HepG2 (cell line): ENCODE data around the gene KIF13A. TPM values are rescaled to one million over a fixed set of nuclear protein-coding genes. Genes with fewer than 3 reads are reported as not detected.
A peak's percentile ranks its signal among the peaks of the same experiment; 100 is the strongest.

ENCODE experiments used
- ATAC-seq: fragments of 200-7000 bp; cut with Tn5 transposase; 3 replicates; pipeline ENCODE4 v1.9.1; 2020; ENCODE audit warnings: mild to moderate bottlenecking, moderate library complexity
- BruUV-seq: library from RNA; stranded (reverse); fragments of 400-500 nt; replicated peaks from 2 replicates; lab custom pipeline; 2021; lab: Mats Ljungman, UMichigan
- CTCF ChIA-PET: fragments of 300-600 bp; formaldehyde crosslinking; extraction: SDS; loops from one replicate; lab custom pipeline; 2021; ENCODE audit warnings: low total read pairs, inconsistent platforms, low intra/inter-chr PET ratio; lab: Yijun Ruan, JAX
- POLR2A ChIA-PET: fragments of 350-600 bp; sonication (Branson Sonifier 250); formaldehyde crosslinking; loops from one replicate; lab custom pipeline; 2020; ENCODE audit warnings: antibody characterized with exemption, inconsistent platforms; lab: Yijun Ruan, JAX
- DNase-seq: peaks from one replicate; pipeline ENCODE4 v3.0.0-alpha.2; 2015; ENCODE audit warnings: low spot score
- FAIRE-seq: peaks from 3 replicates; lab custom pipeline; 2011; peaks lifted over from hg19 to GRCh38; lab: Jason Lieb, UNC
- H2AFZ ChIP-seq: one replicate; pipeline ENCODE4 v1.6.1; 2011; ENCODE audit warnings: low read length, inconsistent platforms
- H3K27ac ChIP-seq: fragments of 300-600 bp; 3 replicates; pipeline ENCODE4 v1.8.0; 2011; ENCODE audit warnings: mixed run types, mild to moderate bottlenecking, mixed read lengths, low read length, inconsistent platforms; ENCODE audit not compliant: insufficient read depth; ENCODE audit errors: extremely low read length
- H3K27me3 ChIP-seq, 2 experiments: fragments of 200-600 bp in 1 of 2; 2 replicates in 1 of 2; 3 replicates in 1 of 2; pipeline versions ENCODE4 v1.6.0 to v1.8.0; 2011; ENCODE audit warnings: low read length in 2 of 2, mild to moderate bottlenecking in 2 of 2, moderate library complexity in 2 of 2, inconsistent platforms in 1 of 2; ENCODE audit not compliant: insufficient read depth in 2 of 2, control insufficient read depth in 1 of 2
- H3K36me3 ChIP-seq, 2 experiments: fragments of 200-600 bp in 1 of 2; replicated peaks in 1 of 2; 2 replicates in 1 of 2; 3 replicates in 1 of 2; pipeline versions ENCODE4 v1.5.1 to v1.8.0; 2011; ENCODE audit warnings: low read length in 2 of 2, inconsistent platforms in 1 of 2; ENCODE audit not compliant: insufficient read depth in 2 of 2, control insufficient read depth in 1 of 2
- H3K4me1 ChIP-seq: 2 replicates; pipeline ENCODE4 v1.5.1; 2012; ENCODE audit warnings: low read length, inconsistent platforms; ENCODE audit not compliant: insufficient read depth
- H3K4me2 ChIP-seq: 2 replicates; pipeline ENCODE4 v1.6.0; 2011; ENCODE audit warnings: low read depth, low read length, inconsistent platforms
- H3K4me3 ChIP-seq, 3 experiments: fragments of 200-600 bp in 1 of 3; sonication (generic), shearing (Covaris generic) in 1 of 3; replicated peaks in 1 of 3; 2 replicates each; pipeline ENCODE4 v1.5.1; 2011 to 2016; ENCODE audit warnings: low read length in 3 of 3, inconsistent platforms in 2 of 3, low read depth in 2 of 3, mild to moderate bottlenecking in 2 of 3, control low read depth in 1 of 3, mixed read lengths in 1 of 3; ENCODE audit not compliant: insufficient read depth in 1 of 3
- H3K79me2 ChIP-seq: one replicate; pipeline ENCODE4 v1.6.1; 2011; ENCODE audit warnings: low read length, inconsistent platforms; ENCODE audit not compliant: insufficient read depth
- H3K9ac ChIP-seq: 2 replicates; pipeline ENCODE4 v1.6.0; 2011; ENCODE audit warnings: mild to moderate bottlenecking, low read depth, low read length, inconsistent platforms; ENCODE audit not compliant: insufficient read depth
- H3K9me3 ChIP-seq: 2 replicates; pipeline ENCODE4 v1.5.1; 2012; ENCODE audit warnings: mild to moderate bottlenecking, low read length
- H4K20me1 ChIP-seq: 2 replicates; pipeline ENCODE4 v1.6.0; 2011; ENCODE audit warnings: inconsistent platforms, mild to moderate bottlenecking, low read length, moderate library complexity; ENCODE audit not compliant: insufficient read depth
- FOSL2 ChIP-seq: sonication (generic); formaldehyde crosslinking; IDR thresholded peaks from 2 replicates; pipeline ENCODE4 v1.4.0; 2020; ENCODE audit warnings: missing genetic modification reagents
- HDAC1 ChIP-seq: sonication (generic); formaldehyde crosslinking; IDR thresholded peaks from 2 replicates; pipeline ENCODE4 v1.5.1; 2020; ENCODE audit warnings: mild to moderate bottlenecking, missing genetic modification reagents
- HOXA7 ChIP-seq: sonication (generic); formaldehyde crosslinking; IDR thresholded peaks from 2 replicates; pipeline ENCODE4 v1.8.1; 2022; ENCODE audit warnings: mild to moderate bottlenecking, missing genetic modification reagents, moderate library complexity
- HOXD1 ChIP-seq: sonication (generic); formaldehyde crosslinking; IDR thresholded peaks from 2 replicates; pipeline ENCODE4 v1.5.0; 2020; ENCODE audit warnings: missing genetic modification reagents
- KDM3A ChIP-seq: IDR thresholded peaks from 2 replicates; pipeline ENCODE4 v1.6.1; 2018; ENCODE audit warnings: low read depth, missing compliant biosample characterization
- LCORL ChIP-seq, 2 experiments: fragments of 450-650 bp in 1 of 2; sonication (generic) in 1 of 2; formaldehyde crosslinking in 1 of 2; IDR thresholded peaks; 2 replicates each; pipeline versions ENCODE4 v1.5.0 to v1.6.1; 2017 to 2020; ENCODE audit warnings: antibody characterized with exemption in 1 of 2, missing genetic modification reagents in 1 of 2
- MIXL1 ChIP-seq: IDR thresholded peaks from 2 replicates; pipeline ENCODE4 v1.6.1; 2016
- NCOA5 ChIP-seq: sonication (generic); formaldehyde crosslinking; IDR thresholded peaks from 2 replicates; pipeline ENCODE4 v1.4.0; 2020; ENCODE audit warnings: missing genetic modification reagents
- RARA ChIP-seq: IDR thresholded peaks from 2 replicates; pipeline ENCODE4 v1.6.1; 2016; ENCODE audit warnings: missing genetic modification reagents, missing compliant biosample characterization
- SAP130 ChIP-seq: IDR thresholded peaks from 2 replicates; pipeline ENCODE4 v1.6.1; 2016; ENCODE audit warnings: low read depth
- SMYD3 ChIP-seq: sonication (generic); formaldehyde crosslinking; IDR thresholded peaks from 2 replicates; pipeline ENCODE4 v1.8.1; 2023; ENCODE audit warnings: mild to moderate bottlenecking, missing genetic modification reagents
- SOX6 ChIP-seq, 2 experiments: fragments of 450-650 bp in 1 of 2; sonication (generic) in 1 of 2; formaldehyde crosslinking in 1 of 2; IDR thresholded peaks; 2 replicates each; pipeline versions ENCODE4 v1.4.0 to v1.6.1; 2017 to 2020; ENCODE audit warnings: antibody characterized with exemption in 1 of 2, mild to moderate bottlenecking in 1 of 2, missing genetic modification reagents in 1 of 2
- TEAD3 ChIP-seq: optimal IDR thresholded peaks from 2 replicates; pipeline ENCODE3; 2016; ENCODE audit warnings: borderline replicate concordance
- ZNF280B ChIP-seq: sonication (generic); formaldehyde crosslinking; IDR thresholded peaks from 2 replicates; pipeline ENCODE4 v1.5.0; 2020; ENCODE audit warnings: missing genetic modification reagents, mild to moderate bottlenecking, borderline replicate concordance
- ZNF441 ChIP-seq: sonication (generic); formaldehyde crosslinking; IDR thresholded peaks from 2 replicates; pipeline ENCODE4 v1.7.0; 2021; ENCODE audit warnings: missing genetic modification reagents, borderline replicate concordance
- ZNF446 ChIP-seq: sonication (generic); formaldehyde crosslinking; IDR thresholded peaks from 2 replicates; pipeline ENCODE4 v1.5.0; 2020; ENCODE audit warnings: mild to moderate bottlenecking, missing genetic modification reagents
- ZNF513 ChIP-seq: sonication (generic); formaldehyde crosslinking; conservative IDR thresholded peaks from 2 replicates; pipeline ENCODE4 v1.5.0; 2020; ENCODE audit warnings: missing genetic modification reagents
- ZNF580 ChIP-seq: IDR thresholded peaks from 2 replicates; pipeline ENCODE4 v1.6.1; 2016; ENCODE audit warnings: low read depth, borderline replicate concordance
- ZNF766 ChIP-seq: sonication (generic); formaldehyde crosslinking; IDR thresholded peaks from 2 replicates; pipeline ENCODE4 v1.5.0; 2020; ENCODE audit warnings: missing genetic modification reagents, borderline replicate concordance
- WGBS: methylation state at CpG from one replicate; pipeline ENCODE4 v1.1.6; 2017; ENCODE audit warnings: low lambda C conversion rate; 5-methylcytosine and 5-hydroxymethylcytosine counted together
- in situ Hi-C: cut with HindIII; loops from 2 replicates; pipeline ENCODE4 v1.10.0; 2017; ENCODE audit warnings: low pct_unique_long_range_greater_than_20kb; ENCODE audit not compliant: extremely low pct_ligation_motif_present
- intact Hi-C: fragments of 100-400 bp; cut with micrococcal nuclease; formaldehyde crosslinking; loops from one replicate; pipeline ENCODE4 v1.10.0; 2022; ENCODE audit not compliant: unreplicated experiment
- polyA plus RNA-seq, 8 experiments: library from polyadenylated mRNA; depleted of rRNA in 3 of 8; stranded (reverse) in 7 of 8; unstranded in 1 of 8; fragments of >200 nt; fragmentation: Illumina TruSeq in 4 of 8; extraction: Trizol in 4 of 8; gene quantifications; 2 replicates each; pipeline versions ENCODE4 v1.2.1 to v1.2.3, GENCODE V29; 2011 to 2016; ENCODE audit warnings: low read depth in 4 of 8, missing spikeins in 1 of 8, mixed read lengths in 1 of 8; ENCODE audit not compliant: insufficient read depth in 1 of 8
- total RNA-seq, 5 experiments: library from RNA; depleted of rRNA; stranded (reverse); fragments of >200 nt; fragmentation: Illumina TruSeq; extraction: Trizol; gene quantifications; 2 replicates each; pipeline ENCODE4 v1.2.3, GENCODE V29; 2016; ENCODE audit warnings: low read depth in 1 of 5
- TF ChIP-seq, protein P1 (sequence below): IDR thresholded peaks from 2 replicates; pipeline ENCODE4 v1.4.0; 2020; ENCODE audit warnings: mild to moderate bottlenecking, missing genetic modification reagents

Gene KIF13A
- total and polyA plus RNA-seq, 2 of the 13 experiments (the other 11 are each of a cell fraction or from before 2014, with no cell fraction given), result 21.1 to 37.2 TPM

DNA sequence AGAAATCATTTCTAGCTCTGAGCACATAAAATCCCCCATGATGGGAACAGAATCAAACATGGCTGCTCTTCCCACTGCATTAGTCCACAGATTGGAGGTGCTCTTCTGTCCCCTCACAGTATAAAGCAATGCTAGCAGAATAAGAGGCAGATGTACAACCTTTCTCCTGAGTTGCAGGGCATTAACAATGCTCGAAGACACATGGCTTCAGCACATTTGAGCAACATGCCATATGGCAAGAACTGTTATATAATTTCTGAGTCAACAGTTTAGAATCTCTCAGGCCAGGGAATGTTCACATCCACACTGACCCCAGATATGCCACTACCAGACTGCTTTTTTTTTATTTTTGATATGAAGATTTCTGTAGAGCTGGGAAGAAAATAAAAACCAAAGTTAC lies 119.6 kb downstream of the KIF13A start:
- peak; percentile 32; the same call in 1 of the 3 replicates for ATAC-seq
- TF ChIP-seq ZNF280B (CRISPR knock-in tag) (no peak), SOX6 (IDR thresholded peaks at IDR 0.05) (no peak), SOX6 (CRISPR knock-in tag; IDR thresholded peaks at IDR 0.05) (no peak), NCOA5 (CRISPR knock-in tag) (no peak), KDM3A (CRISPR knock-in tag) (no peak), FOSL2 (peak; percentile 81), MIXL1 (CRISPR knock-in tag) (no peak), LCORL (IDR thresholded peaks at IDR 0.05) (no peak), LCORL (CRISPR knock-in tag; IDR thresholded peaks at IDR 0.05) (no peak), SAP130 (CRISPR knock-in tag) (peak; percentile 27; the same call in 1 of the 2 replicates), RARA (CRISPR knock-in tag) (peak; percentile 68), ZNF513 (CRISPR knock-in tag) (no peak), ZNF580 (CRISPR knock-in tag) (peak; percentile 24; the same call in 1 of the 2 replicates), HDAC1 (CRISPR knock-in tag) (no peak), HOXD1 (no peak), ZNF446 (no peak), ZNF441 (CRISPR knock-in tag) (no peak), SMYD3 (CRISPR knock-in tag) (no peak), TEAD3 (CRISPR knock-in tag) (peak; percentile 49), ZNF766 (CRISPR knock-in tag) (no peak), HOXA7 (no peak)
- TF ChIP-seq, protein P1, sequence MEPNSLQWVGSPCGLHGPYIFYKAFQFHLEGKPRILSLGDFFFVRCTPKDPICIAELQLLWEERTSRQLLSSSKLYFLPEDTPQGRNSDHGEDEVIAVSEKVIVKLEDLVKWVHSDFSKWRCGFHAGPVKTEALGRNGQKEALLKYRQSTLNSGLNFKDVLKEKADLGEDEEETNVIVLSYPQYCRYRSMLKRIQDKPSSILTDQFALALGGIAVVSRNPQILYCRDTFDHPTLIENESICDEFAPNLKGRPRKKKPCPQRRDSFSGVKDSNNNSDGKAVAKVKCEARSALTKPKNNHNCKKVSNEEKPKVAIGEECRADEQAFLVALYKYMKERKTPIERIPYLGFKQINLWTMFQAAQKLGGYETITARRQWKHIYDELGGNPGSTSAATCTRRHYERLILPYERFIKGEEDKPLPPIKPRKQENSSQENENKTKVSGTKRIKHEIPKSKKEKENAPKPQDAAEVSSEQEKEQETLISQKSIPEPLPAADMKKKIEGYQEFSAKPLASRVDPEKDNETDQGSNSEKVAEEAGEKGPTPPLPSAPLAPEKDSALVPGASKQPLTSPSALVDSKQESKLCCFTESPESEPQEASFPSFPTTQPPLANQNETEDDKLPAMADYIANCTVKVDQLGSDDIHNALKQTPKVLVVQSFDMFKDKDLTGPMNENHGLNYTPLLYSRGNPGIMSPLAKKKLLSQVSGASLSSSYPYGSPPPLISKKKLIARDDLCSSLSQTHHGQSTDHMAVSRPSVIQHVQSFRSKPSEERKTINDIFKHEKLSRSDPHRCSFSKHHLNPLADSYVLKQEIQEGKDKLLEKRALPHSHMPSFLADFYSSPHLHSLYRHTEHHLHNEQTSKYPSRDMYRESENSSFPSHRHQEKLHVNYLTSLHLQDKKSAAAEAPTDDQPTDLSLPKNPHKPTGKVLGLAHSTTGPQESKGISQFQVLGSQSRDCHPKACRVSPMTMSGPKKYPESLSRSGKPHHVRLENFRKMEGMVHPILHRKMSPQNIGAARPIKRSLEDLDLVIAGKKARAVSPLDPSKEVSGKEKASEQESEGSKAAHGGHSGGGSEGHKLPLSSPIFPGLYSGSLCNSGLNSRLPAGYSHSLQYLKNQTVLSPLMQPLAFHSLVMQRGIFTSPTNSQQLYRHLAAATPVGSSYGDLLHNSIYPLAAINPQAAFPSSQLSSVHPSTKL (CRISPR knock-in tag), result peak; percentile 45

More for the DNA sequence above, 119.6 kb downstream of the KIF13A start:
- in situ Hi-C loops, result no loop called here
- H3K79me2 ChIP-seq, result no peaks in the 10 kb centered on the region
- peaks cover 20% of the 10 kb centered on the region for H3K4me1 ChIP-seq
- 100% methylated on average over 1 of the region's 1 CpG for WGBS
- H3K36me3 ChIP-seq, result peaks cover 0 to 3% of the 10 kb centered on the region in 2 experiments; a peak in 2 of 5 replicates
- no TSS peak for BruUV-seq
- no peaks in the 10 kb centered on the region for H3K27me3 ChIP-seq
- H3K4me2 ChIP-seq, result no peak overlapping the region
- intact Hi-C loops, result loop anchor here (5.0 kb wide), 1 partner anchor 64 kb away; no protein-coding TSS in a partner anchor
- no peaks in the 10 kb centered on the region for H3K9me3 ChIP-seq
- POLR2A ChIA-PET, result no interaction called here
- no peak overlapping the region for H3K4me3 ChIP-seq
- no peak for FAIRE-seq
- peak; percentile 27 for DNase-seq
- no peak overlapping the region for H3K27ac ChIP-seq
- H3K9ac ChIP-seq, result no peak overlapping the region
- CTCF ChIA-PET, result no interaction called here
- H4K20me1 ChIP-seq, result no peaks in the 10 kb centered on the region
- no peak overlapping the region for H2AFZ ChIP-seq
